Activated CD8-positive, alpha-beta T cell treated with anti-CD3 and anti-CD28 coated beads for 36 hours (primary cell): ENCODE measurements around the gene SCRN1. TPM values are rescaled to one million over a fixed set of nuclear protein-coding genes. Genes with fewer than 3 reads are reported as not detected.

Experiments
- ATAC-seq: fragments of 200-7000 bp; cut with Tn5 transposase; one replicate; pipeline ENCODE4 v1.10.0; 2021; ENCODE audit warnings: mild to moderate bottlenecking, moderate library complexity
- CTCF ChIA-PET: fragments of 350-600 bp; sonication (Branson Sonifier 250); formaldehyde crosslinking; loops from one replicate; lab custom pipeline; 2021; ENCODE audit warnings: antibody characterized with exemption; lab: Charles Lee
- POLR2A ChIA-PET: fragments of 350-600 bp; sonication (Branson Sonifier 250); formaldehyde crosslinking; loops from one replicate; lab custom pipeline; 2021; ENCODE audit warnings: antibody characterized with exemption; lab: Charles Lee
- DNase-seq: peaks from one replicate; pipeline ENCODE4 v3.0.0-alpha.2; 2020
- H3K27ac Mint-ChIP-seq: one replicate; pipeline ENCODE4 v1.8.0; 2021; ENCODE audit warnings: mild to moderate bottlenecking, mixed read lengths
- H3K27me3 Mint-ChIP-seq: one replicate; pipeline ENCODE4 v1.8.0; 2021; ENCODE audit warnings: mixed read lengths
- H3K36me3 Mint-ChIP-seq: one replicate; pipeline ENCODE4 v1.8.0; 2021; ENCODE audit warnings: low read depth, mixed read lengths
- H3K4me1 Mint-ChIP-seq: one replicate; pipeline ENCODE4 v1.8.0; 2021; ENCODE audit warnings: low read depth, mixed read lengths
- H3K4me3 Mint-ChIP-seq: one replicate; pipeline ENCODE4 v1.8.0; 2021; ENCODE audit warnings: mild to moderate bottlenecking, moderate library complexity, mixed read lengths
- H3K9me3 Mint-ChIP-seq: one replicate; pipeline ENCODE4 v1.8.0; 2021; ENCODE audit warnings: mixed read lengths
- CTCF ChIP-seq: fragments of 200-600 bp; IDR thresholded peaks from one replicate; pipeline ENCODE4 v1.8.0; 2022; ENCODE audit warnings: antibody characterized with exemption, mild to moderate bottlenecking
- intact Hi-C: fragments of 100-400 bp; cut with micrococcal nuclease; formaldehyde crosslinking; loops from one replicate; pipeline ENCODE4 v1.10.0; 2022
- total RNA-seq, 2 experiments: library from RNA; stranded (reverse); gene quantifications; one replicate each; pipeline ENCODE4 v1.2.3, GENCODE V29; 2021

Gene SCRN1
- total RNA-seq, 2 experiments from 2014 or later, result 10.8 to 14.7 TPM

- intact Hi-C loops, result no loop called here
- Mint-ChIP-seq H3K9me3 (peaks cover 7% of the 10 kb centered on the region), H3K36me3 (peaks cover 4% of the 10 kb centered on the region), H3K27ac (no peak overlapping the region), H3K4me1 (no peaks in the 10 kb centered on the region), H3K27me3 (peaks cover 10% of the 10 kb centered on the region), H3K4me3 (no peak overlapping the region)
- ChIA-PET CTCF (no interaction called here), POLR2A (no interaction called here)
- no peak for TF ChIP-seq CTCF
- ATAC-seq (no peak), DNase-seq (no peak)
Observed at GRCh38 chr7:29998489-29998888, 8.9 kb upstream of the SCRN1 start.

- Mint-ChIP-seq H3K27me3 (peaks cover 10% of the 10 kb centered on the region), H3K27ac (no peak overlapping the region), H3K36me3 (peaks cover 4% of the 10 kb centered on the region)
Observed at GRCh38 chr7:29996321-29996720, 6.7 kb upstream of the SCRN1 start.

GRCh38 chr7:29995652-29996051, 6.1 kb upstream of the SCRN1 start:
- DNase-seq (no peak), ATAC-seq (no peak)
- Mint-ChIP-seq H3K4me1 (no peaks in the 10 kb centered on the region), H3K27ac (no peak overlapping the region), H3K27me3 (peaks cover 13% of the 10 kb centered on the region), H3K36me3 (peaks cover 4% of the 10 kb centered on the region), H3K4me3 (no peak overlapping the region), H3K9me3 (peaks cover 9% of the 10 kb centered on the region)
- intact Hi-C loops, result no loop called here
- ChIA-PET CTCF (no interaction called here), POLR2A (no interaction called here)
- TF ChIP-seq CTCF, result no peak

More at GRCh38 chr7:29996321-29996720, 6.7 kb upstream of the SCRN1 start:
- POLR2A ChIA-PET, result no interaction called here
- intact Hi-C loops, result no loop called here
- CTCF ChIA-PET, result no interaction called here
- no peaks in the 10 kb centered on the region for H3K4me1 Mint-ChIP-seq
- H3K4me3 Mint-ChIP-seq, result no peak overlapping the region
- no peak for TF ChIP-seq CTCF
- ATAC-seq (no peak), DNase-seq (no peak)
- H3K9me3 Mint-ChIP-seq, result peaks cover 9% of the 10 kb centered on the region

- ChIA-PET POLR2A (interaction anchor here (1.5 kb wide), 1 partner anchor 34 kb away, joined by 3 read pairs; no protein-coding TSS in a partner anchor), CTCF (no interaction called here)
- intact Hi-C loops, result no loop called here
- TF ChIP-seq CTCF, result no peak
- peaks cover 21% of the 10 kb centered on the region for H3K27me3 Mint-ChIP-seq
- DNase-seq (no peak), ATAC-seq (no peak)
- H3K9me3 Mint-ChIP-seq, result peaks cover 9% of the 10 kb centered on the region
- H3K36me3 Mint-ChIP-seq, result peaks cover 4% of the 10 kb centered on the region
- H3K27ac Mint-ChIP-seq, result no peak overlapping the region
- peaks cover 6% of the 10 kb centered on the region for H3K4me1 Mint-ChIP-seq
- no peak overlapping the region for H3K4me3 Mint-ChIP-seq
Observed at GRCh38 chr7:29993140-29993539, 3.5 kb upstream of the SCRN1 start.

DNA sequence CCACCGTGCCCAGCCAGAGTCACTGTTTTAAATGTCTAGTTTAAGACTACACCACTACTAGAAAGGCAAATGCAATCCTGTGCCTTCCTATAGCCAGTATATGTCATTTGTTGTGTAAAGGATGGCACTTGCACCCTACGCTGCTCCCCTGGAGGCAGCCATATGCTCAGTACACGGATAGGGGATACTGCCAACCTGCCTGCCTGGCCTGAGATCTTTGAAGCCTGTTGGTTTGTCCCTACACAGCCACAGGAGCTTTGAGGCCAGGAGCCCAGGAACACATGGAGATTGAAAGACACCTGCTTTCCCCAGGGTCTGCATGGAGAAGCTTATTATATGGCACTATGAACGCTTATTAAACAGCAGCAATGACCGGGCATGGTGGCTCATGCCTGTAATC, 2.3 kb upstream of the SCRN1 start:
- CTCF ChIA-PET, result interaction anchor here (1.1 kb wide), 1 partner anchor 40 kb away, joined by 3 read pairs; no protein-coding TSS in a partner anchor
- Mint-ChIP-seq H3K27me3 (peaks cover 24% of the 10 kb centered on the region), H3K4me1 (peaks cover 14% of the 10 kb centered on the region), H3K9me3 (peaks cover 9% of the 10 kb centered on the region), H3K4me3 (no peak overlapping the region), H3K36me3 (peaks cover 4% of the 10 kb centered on the region), H3K27ac (no peak overlapping the region)
- DNase-seq, result no peak
- POLR2A ChIA-PET, result interaction anchor here (1.5 kb wide), 1 partner anchor 36 kb away, joined by 3 read pairs; no protein-coding TSS in a partner anchor
- ATAC-seq, result no peak
- intact Hi-C loops, result no loop called here
- no peak for TF ChIP-seq CTCF
